ENCODE results near the gene STXBP5.

GRCh38 chr6:147389463-147389862 is 185.2 kb downstream of the STXBP5 start:
- TF ChIP-seq ZEB2 (tag by site-specific recombination; IDR thresholded peaks at IDR 0.05), result no peak
- TF ChIP-seq, protein P1, sequence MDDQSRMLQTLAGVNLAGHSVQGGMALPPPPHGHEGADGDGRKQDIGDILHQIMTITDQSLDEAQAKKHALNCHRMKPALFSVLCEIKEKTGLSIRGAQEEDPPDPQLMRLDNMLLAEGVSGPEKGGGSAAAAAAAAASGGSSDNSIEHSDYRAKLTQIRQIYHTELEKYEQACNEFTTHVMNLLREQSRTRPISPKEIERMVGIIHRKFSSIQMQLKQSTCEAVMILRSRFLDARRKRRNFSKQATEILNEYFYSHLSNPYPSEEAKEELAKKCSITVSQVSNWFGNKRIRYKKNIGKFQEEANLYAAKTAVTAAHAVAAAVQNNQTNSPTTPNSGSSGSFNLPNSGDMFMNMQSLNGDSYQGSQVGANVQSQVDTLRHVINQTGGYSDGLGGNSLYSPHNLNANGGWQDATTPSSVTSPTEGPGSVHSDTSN (CRISPR knock-in tag; IDR thresholded peaks at IDR 0.05), result no peak
- no peak for TF ChIP-seq ZNF174 (tag by site-specific recombination; IDR thresholded peaks at IDR 0.05)
- TF ChIP-seq ZNF335 (tag by site-specific recombination; conservative IDR thresholded peaks at IDR 0.05), result no peak
- TF ChIP-seq PRDM1 (tag by site-specific recombination; IDR thresholded peaks at IDR 0.05), result no peak
- no peak for TF ChIP-seq ZBTB21 (tag by site-specific recombination; IDR thresholded peaks at IDR 0.05)
- TF ChIP-seq SCRT2 (tag by site-specific recombination; IDR thresholded peaks at IDR 0.05), result no peak
- TF ChIP-seq ZNF660 (tag by site-specific recombination; IDR thresholded peaks at IDR 0.05), result no peak
- no peak for TF ChIP-seq ZNF248 (tag by site-specific recombination; IDR thresholded peaks at IDR 0.05)
- no peak for TF ChIP-seq CTCF (tag by site-specific recombination; IDR thresholded peaks at IDR 0.05)
- TF ChIP-seq, protein P2, sequence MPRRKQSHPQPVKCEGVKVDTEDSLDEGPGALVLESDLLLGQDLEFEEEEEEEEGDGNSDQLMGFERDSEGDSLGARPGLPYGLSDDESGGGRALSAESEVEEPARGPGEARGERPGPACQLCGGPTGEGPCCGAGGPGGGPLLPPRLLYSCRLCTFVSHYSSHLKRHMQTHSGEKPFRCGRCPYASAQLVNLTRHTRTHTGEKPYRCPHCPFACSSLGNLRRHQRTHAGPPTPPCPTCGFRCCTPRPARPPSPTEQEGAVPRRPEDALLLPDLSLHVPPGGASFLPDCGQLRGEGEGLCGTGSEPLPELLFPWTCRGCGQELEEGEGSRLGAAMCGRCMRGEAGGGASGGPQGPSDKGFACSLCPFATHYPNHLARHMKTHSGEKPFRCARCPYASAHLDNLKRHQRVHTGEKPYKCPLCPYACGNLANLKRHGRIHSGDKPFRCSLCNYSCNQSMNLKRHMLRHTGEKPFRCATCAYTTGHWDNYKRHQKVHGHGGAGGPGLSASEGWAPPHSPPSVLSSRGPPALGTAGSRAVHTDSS (tag by site-specific recombination; IDR thresholded peaks at IDR 0.05), result no peak
- no peak for TF ChIP-seq ZNF292 (tag by site-specific recombination; IDR thresholded peaks at IDR 0.05; ENCODE audit: borderline replicate concordance, low read depth)

Measured in HEK293 (cell line).